K562 treated with DMSO at 1 percent for 24 hours (cell line): Measurements from ENCODE around the gene RRP36. TPM values are rescaled to one million over a fixed set of nuclear protein-coding genes. Genes with fewer than 3 reads are reported as not detected.

Experiments used
- total RNA-seq: library from RNA; unstranded; fragments of 300-600 nt; gene quantifications from 2 replicates; pipeline ENCODE4 v1.2.3, GENCODE V29; 2022; ENCODE audit warnings: low read depth; ENCODE audit not compliant: insufficient read depth

RRP36 gene
- total RNA-seq: 101 and 112 TPM in 2 replicates

GRCh38 chr6:43021270-43022047 lies at the start of gene RRP36:
Gene RRP36 (plus strand): TSS chr6:43021623. CDS start chr6:43021655, 32 bp downstream.

GRCh38 chr6:42978839-42979522 lies 42.4 kb upstream of the RRP36 start, which contains the start of gene PEX6:
Gene PEX6 (minus strand): TSS chr6:42979181. CDS start chr6:42979150, 31 bp downstream.

GRCh38 chr6:42984001-42984923 lies 37.2 kb upstream of the RRP36 start, which contains the start of gene PPP2R5D:
Gene PPP2R5D (plus strand): TSS chr6:42984570. CDS start chr6:42984678, 108 bp downstream.

GRCh38 chr6:43013843-43014433 lies 7.5 kb upstream of the RRP36 start, which contains the start of the genes KLHDC3 and MEA1:
Gene KLHDC3 (plus strand): TSS chr6:43014249. CDS start chr6:43017193, 2,944 bp downstream.
Gene MEA1 (minus strand): TSS chr6:43013946. CDS start chr6:43013813, 133 bp downstream.

GRCh38 chr6:43053545-43054205 lies 32.3 kb downstream of the RRP36 start, which contains the start of gene CUL7:
Gene CUL7 (minus strand): TSS chr6:43053851. CDS start chr6:43052788, 1,063 bp downstream.

GRCh38 chr6:43059168-43060033 lies 38.0 kb downstream of the RRP36 start, which contains the start of the genes KLC4 and MRPL2:
Gene KLC4 (plus strand): TSS chr6:43059631. CDS start chr6:43061336, 1,705 bp downstream.
Gene MRPL2 (minus strand): TSS chr6:43059434. CDS start chr6:43059381, 53 bp downstream.

GRCh38 chr6:43075670-43076463 lies 54.4 kb downstream of the RRP36 start, which contains the start of gene PTK7:
Gene PTK7 (plus strand): TSS chr6:43076314. CDS start chr6:43076489, 175 bp downstream.

Other genes with a start within 250 kb of the RRP36 start
- gene BICRAL, start 239.6 kb upstream of the RRP36 start, total RNA-seq: 5.7 and 6.3 TPM in 2 replicates
- 85.4 and 87.5 TPM in 2 replicates for gene RPL7L1, start 142.0 kb upstream of the RRP36 start, total RNA-seq
- not detected in 2 replicates for gene PTCRA, start 105.6 kb upstream of the RRP36 start, total RNA-seq
- gene CNPY3, start 92.1 kb upstream of the RRP36 start, total RNA-seq: 33.9 and 34.0 TPM in 2 replicates
- not detected in 2 replicates for gene GNMT, start 60.9 kb upstream of the RRP36 start, total RNA-seq
- 65.7 and 67.2 TPM in 2 replicates for gene PEX6, start 42.4 kb upstream of the RRP36 start, total RNA-seq
- gene PPP2R5D, start 37.1 kb upstream of the RRP36 start, total RNA-seq: 59.4 and 61.1 TPM in 2 replicates
- gene MEA1, start 7.7 kb upstream of the RRP36 start, total RNA-seq: 111 and 113 TPM in 2 replicates
- 218 and 222 TPM in 2 replicates for gene KLHDC3, start 7.4 kb upstream of the RRP36 start, total RNA-seq
- gene CUL7, start 32.2 kb downstream of the RRP36 start, total RNA-seq: 47.9 and 48.5 TPM in 2 replicates
- gene MRPL2, start 37.8 kb downstream of the RRP36 start, total RNA-seq: 128 and 144 TPM in 2 replicates
- gene KLC4, start 38.0 kb downstream of the RRP36 start, total RNA-seq: 38.1 and 46.4 TPM in 2 replicates
- 15.6 TPM in 2 replicates for gene PTK7, start 54.7 kb downstream of the RRP36 start, total RNA-seq
- 39.2 and 40.6 TPM in 2 replicates for gene SRF, start 149.6 kb downstream of the RRP36 start, total RNA-seq
- 21.6 and 25.5 TPM in 2 replicates for gene CUL9, start 160.6 kb downstream of the RRP36 start, total RNA-seq
- 221 and 250 TPM in 2 replicates for gene DNPH1, start 207.9 kb downstream of the RRP36 start, total RNA-seq
- 0.05 TPM in 1 of 2 replicates, not detected in the other for gene TTBK1, start 221.9 kb downstream of the RRP36 start, total RNA-seq